ENCODE measurements around the gene OGT. TPM values are rescaled to one million over a fixed set of nuclear protein-coding genes. Genes with fewer than 3 reads are reported as not detected.

OGT gene
- total RNA-seq, 1 experiment from 2014 or later: 143 TPM

DNA sequence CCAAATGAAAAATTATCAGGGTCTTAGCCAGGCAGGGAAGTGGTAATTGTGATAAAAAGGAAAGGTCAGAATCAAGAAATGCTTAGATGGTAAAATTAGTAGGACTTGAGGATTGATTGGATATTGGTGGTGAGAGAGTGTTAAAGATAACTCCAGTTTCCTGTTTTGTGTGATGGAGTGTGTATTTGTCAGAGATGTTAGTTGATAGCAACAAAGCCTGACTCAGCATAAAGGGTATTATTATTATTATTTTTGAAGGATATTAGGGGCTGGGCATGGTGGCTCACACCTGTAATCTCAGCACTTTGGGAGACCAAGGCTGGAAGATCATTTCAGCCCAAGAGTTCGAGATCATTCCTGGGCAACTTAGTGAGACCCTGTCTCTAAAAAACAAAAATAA lies 23.6 kb upstream of the OGT start:
- Histone ChIP-seq H3K4me2 (ENCODE audit: low read length) (no peak overlapping the region), H3K9me3 (ENCODE audit: control insufficient read depth in 1 of 2, insufficient read depth in 1 of 2, low read depth in 1 of 2, low read length in 2 of 2) (no peaks in the 10 kb centered on the region), H3K9ac (ENCODE audit: low read length) (no peak overlapping the region), H3K27me3 (ENCODE audit: insufficient read depth, low read length) (no peaks in the 10 kb centered on the region), H3K27ac (ENCODE audit: low read depth, low read length) (no peak overlapping the region), H3K79me2 (ENCODE audit: insufficient read depth, low read length) (no peaks in the 10 kb centered on the region), H3K9me2 (ENCODE audit: insufficient read depth) (no peaks in the 10 kb centered on the region), H3K4me1 (ENCODE audit: control insufficient read depth in 1 of 2, insufficient read depth in 2 of 2, low read length in 2 of 2) (no peaks in the 10 kb centered on the region), H2AFZ (ENCODE audit: low read depth, low read length, poor library complexity, severe bottlenecking) (no peak overlapping the region), H3K36me3 (ENCODE audit: control insufficient read depth in 1 of 2, insufficient read depth in 2 of 2, low read length in 2 of 2) (no peaks in the 10 kb centered on the region), H3K4me3 (replicated peaks in 1 of 2; ENCODE audit: low read depth in 1 of 2, low read length in 2 of 2) (no peak overlapping the region), H4K20me1 (ENCODE audit: insufficient read depth) (no peaks in the 10 kb centered on the region)
- CTCF ChIA-PET: no interaction called here
- POLR2A ChIA-PET: no interaction called here
- TF ChIP-seq POLR2A (IDR thresholded peaks at IDR 0.05; ENCODE audit: borderline replicate concordance, extremely low read depth, insufficient read depth, insufficient read length) (no peak), YY1 (IDR thresholded peaks at IDR 0.05; ENCODE audit: extremely low read depth, insufficient replicate concordance, low read depth, low read length) (no peak), ZFX (IDR thresholded peaks at IDR 0.05) (no peak), RAD21 (IDR thresholded peaks at IDR 0.05; ENCODE audit: low read depth) (no peak), POLR2AphosphoS5 (IDR thresholded peaks at IDR 0.05; ENCODE audit: low read depth, low read length) (no peak), JUND (IDR thresholded peaks at IDR 0.05) (no peak), CEBPB (IDR thresholded peaks at IDR 0.05; ENCODE audit: low read depth) (no peak), SRF (IDR thresholded peaks at IDR 0.05; ENCODE audit: low read depth) (no peak), ZNF274 (IDR thresholded peaks at IDR 0.05; ENCODE audit: low read depth, low read length) (no peak), EGR1 (IDR thresholded peaks at IDR 0.05; ENCODE audit: low read depth) (no peak), CBX3 (IDR thresholded peaks at IDR 0.05; ENCODE audit: low read depth) (no peak), SP1 (IDR thresholded peaks at IDR 0.05; ENCODE audit: low read depth) (no peak), SIN3A (IDR thresholded peaks at IDR 0.05; ENCODE audit: low read depth) (no peak)
- TF ChIP-seq, protein P1, sequence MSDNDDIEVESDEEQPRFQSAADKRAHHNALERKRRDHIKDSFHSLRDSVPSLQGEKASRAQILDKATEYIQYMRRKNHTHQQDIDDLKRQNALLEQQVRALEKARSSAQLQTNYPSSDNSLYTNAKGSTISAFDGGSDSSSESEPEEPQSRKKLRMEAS (IDR thresholded peaks at IDR 0.05): no peak
- TF ChIP-seq, protein P2, sequence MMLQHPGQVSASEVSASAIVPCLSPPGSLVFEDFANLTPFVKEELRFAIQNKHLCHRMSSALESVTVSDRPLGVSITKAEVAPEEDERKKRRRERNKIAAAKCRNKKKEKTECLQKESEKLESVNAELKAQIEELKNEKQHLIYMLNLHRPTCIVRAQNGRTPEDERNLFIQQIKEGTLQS (IDR thresholded peaks at IDR 0.05): no peak
- TF ChIP-seq, protein P3, sequence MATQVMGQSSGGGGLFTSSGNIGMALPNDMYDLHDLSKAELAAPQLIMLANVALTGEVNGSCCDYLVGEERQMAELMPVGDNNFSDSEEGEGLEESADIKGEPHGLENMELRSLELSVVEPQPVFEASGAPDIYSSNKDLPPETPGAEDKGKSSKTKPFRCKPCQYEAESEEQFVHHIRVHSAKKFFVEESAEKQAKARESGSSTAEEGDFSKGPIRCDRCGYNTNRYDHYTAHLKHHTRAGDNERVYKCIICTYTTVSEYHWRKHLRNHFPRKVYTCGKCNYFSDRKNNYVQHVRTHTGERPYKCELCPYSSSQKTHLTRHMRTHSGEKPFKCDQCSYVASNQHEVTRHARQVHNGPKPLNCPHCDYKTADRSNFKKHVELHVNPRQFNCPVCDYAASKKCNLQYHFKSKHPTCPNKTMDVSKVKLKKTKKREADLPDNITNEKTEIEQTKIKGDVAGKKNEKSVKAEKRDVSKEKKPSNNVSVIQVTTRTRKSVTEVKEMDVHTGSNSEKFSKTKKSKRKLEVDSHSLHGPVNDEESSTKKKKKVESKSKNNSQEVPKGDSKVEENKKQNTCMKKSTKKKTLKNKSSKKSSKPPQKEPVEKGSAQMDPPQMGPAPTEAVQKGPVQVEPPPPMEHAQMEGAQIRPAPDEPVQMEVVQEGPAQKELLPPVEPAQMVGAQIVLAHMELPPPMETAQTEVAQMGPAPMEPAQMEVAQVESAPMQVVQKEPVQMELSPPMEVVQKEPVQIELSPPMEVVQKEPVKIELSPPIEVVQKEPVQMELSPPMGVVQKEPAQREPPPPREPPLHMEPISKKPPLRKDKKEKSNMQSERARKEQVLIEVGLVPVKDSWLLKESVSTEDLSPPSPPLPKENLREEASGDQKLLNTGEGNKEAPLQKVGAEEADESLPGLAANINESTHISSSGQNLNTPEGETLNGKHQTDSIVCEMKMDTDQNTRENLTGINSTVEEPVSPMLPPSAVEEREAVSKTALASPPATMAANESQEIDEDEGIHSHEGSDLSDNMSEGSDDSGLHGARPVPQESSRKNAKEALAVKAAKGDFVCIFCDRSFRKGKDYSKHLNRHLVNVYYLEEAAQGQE (IDR thresholded peaks at IDR 0.05; ENCODE audit: low read depth): no peak
- TF ChIP-seq, protein P4, sequence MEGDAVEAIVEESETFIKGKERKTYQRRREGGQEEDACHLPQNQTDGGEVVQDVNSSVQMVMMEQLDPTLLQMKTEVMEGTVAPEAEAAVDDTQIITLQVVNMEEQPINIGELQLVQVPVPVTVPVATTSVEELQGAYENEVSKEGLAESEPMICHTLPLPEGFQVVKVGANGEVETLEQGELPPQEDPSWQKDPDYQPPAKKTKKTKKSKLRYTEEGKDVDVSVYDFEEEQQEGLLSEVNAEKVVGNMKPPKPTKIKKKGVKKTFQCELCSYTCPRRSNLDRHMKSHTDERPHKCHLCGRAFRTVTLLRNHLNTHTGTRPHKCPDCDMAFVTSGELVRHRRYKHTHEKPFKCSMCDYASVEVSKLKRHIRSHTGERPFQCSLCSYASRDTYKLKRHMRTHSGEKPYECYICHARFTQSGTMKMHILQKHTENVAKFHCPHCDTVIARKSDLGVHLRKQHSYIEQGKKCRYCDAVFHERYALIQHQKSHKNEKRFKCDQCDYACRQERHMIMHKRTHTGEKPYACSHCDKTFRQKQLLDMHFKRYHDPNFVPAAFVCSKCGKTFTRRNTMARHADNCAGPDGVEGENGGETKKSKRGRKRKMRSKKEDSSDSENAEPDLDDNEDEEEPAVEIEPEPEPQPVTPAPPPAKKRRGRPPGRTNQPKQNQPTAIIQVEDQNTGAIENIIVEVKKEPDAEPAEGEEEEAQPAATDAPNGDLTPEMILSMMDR (IDR thresholded peaks at IDR 0.05 in 2 of 3, conservative IDR thresholded peaks at IDR 0.05 in 1 of 3; ENCODE audit: borderline replicate concordance in 1 of 3, insufficient read depth in 1 of 3, low read depth in 2 of 3, low read length in 2 of 3): no peak
- no peak for DNase-seq (ENCODE audit: low read depth, low spot score)
- no TSS peak for BruUV-seq (replicated peaks)
- intact Hi-C loops (cut with micrococcal nuclease): no loop called here
- RAD21 ChIA-PET (ENCODE audit: low non-redundant PET in 1 of 2, low total read pairs in 2 of 2, uncharacterized antibody in 2 of 2, unreplicated experiment in 2 of 2): no interaction called here
- no peak for ATAC-seq

Data from HCT116 (cell line).